Parathyroid adenoma (tissue), 2 donors: ENCODE data around the gene FANCE.
"Not testable (repeated sequence)": the region's sequence is repeated elsewhere in the genome, so short reads cannot be mapped to it uniquely, and the experiment has no call there.

Experiments
- H2AFZ ChIP-seq: fragments of 300-600 bp; sonication (generic); one replicate; pipeline ENCODE4 v1.7.0; 2017; ENCODE audit warnings: antibody characterized with exemption, mild to moderate bottlenecking
- H3K27ac ChIP-seq: fragments of 300-600 bp; sonication (generic); one replicate; pipeline ENCODE4 v1.7.0; 2017
- H3K27me3 ChIP-seq: fragments of 300-600 bp; sonication (generic); one replicate; pipeline ENCODE4 v1.7.0; 2017; ENCODE audit warnings: low read length; ENCODE audit not compliant: control insufficient read depth, insufficient read depth
- H3K36me3 ChIP-seq: fragments of 300-600 bp; sonication (generic); one replicate; pipeline ENCODE4 v1.7.0; 2017; ENCODE audit warnings: low read length; ENCODE audit not compliant: control insufficient read depth, insufficient read depth
- H3K4me1 ChIP-seq: fragments of 300-600 bp; sonication (generic); one replicate; pipeline ENCODE4 v1.7.0; 2017; ENCODE audit warnings: control low read depth
- H3K4me2 ChIP-seq: fragments of 300-600 bp; sonication (generic); one replicate; pipeline ENCODE4 v1.7.0; 2017; ENCODE audit warnings: low read length
- H3K4me3 ChIP-seq: fragments of 300-600 bp; sonication (generic); one replicate; pipeline ENCODE4 v1.7.0; 2017; ENCODE audit warnings: low read depth, low read length
- H3K79me2 ChIP-seq: fragments of 300-600 bp; sonication (generic); one replicate; pipeline ENCODE4 v1.7.0; 2017; ENCODE audit warnings: control low read depth
- H3K9ac ChIP-seq: fragments of 300-600 bp; sonication (generic); one replicate; pipeline ENCODE4 v1.7.0; 2017; ENCODE audit warnings: mild to moderate bottlenecking
- H3K9me3 ChIP-seq: fragments of 300-600 bp; sonication (generic); one replicate; pipeline ENCODE4 v1.7.0; 2017; ENCODE audit warnings: low read length; ENCODE audit not compliant: control insufficient read depth
- TF ChIP-seq, protein P1 (sequence below): fragments of 300-600 bp; sonication (generic); IDR thresholded peaks from one replicate; pipeline ENCODE4 v1.7.0; 2017; ENCODE audit warnings: antibody characterized with exemption, mild to moderate bottlenecking
- donor health status: primary hyperparathyroidism.

The FANCE gene

DNA sequence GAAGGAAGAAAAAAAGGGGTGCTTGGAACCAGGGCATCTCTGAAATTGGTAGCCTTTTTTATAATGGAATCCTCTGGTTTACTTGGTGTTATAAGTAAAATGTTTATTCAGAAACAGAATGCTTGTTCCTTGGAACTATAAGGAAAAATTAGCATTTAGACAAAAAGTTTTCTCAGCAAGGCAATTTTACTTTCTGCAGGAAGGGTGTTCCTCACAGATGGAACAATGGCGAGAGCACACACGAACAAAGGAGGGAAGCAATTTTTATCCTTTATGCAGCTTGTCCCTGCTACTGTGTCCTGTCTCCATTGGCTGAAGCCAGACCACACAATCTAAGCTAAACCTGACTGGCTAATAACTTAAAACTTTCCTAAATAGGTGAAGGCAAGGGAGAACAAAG lies 22.7 kb upstream of the FANCE start:
- Histone ChIP-seq H3K9ac (no peak overlapping the region), H3K4me3 (no peak overlapping the region)

DNA sequence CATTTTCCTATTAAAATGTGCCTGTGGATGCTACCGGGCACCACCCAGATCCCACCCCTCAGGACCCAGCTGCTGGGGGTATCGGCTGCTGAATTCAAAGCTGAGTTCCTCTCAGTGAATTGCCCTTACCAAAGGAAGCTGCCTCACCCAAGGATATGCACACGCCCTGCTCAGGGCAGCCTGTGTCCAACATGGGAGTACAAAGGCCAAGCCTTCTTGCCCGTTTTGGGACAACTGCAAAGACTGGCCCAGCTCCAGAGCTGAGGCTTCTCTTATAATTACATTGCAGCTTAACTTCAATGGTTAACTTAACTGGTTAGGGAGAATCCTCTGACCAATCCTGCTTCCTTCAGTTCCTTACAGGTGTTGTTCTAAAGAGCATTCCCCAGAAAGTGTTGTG lies 19.8 kb upstream of the FANCE start:
- H3K4me3 ChIP-seq: no peak overlapping the region
- no peaks in the 10 kb centered on the region for H3K79me2 ChIP-seq
- TF ChIP-seq, protein P1, sequence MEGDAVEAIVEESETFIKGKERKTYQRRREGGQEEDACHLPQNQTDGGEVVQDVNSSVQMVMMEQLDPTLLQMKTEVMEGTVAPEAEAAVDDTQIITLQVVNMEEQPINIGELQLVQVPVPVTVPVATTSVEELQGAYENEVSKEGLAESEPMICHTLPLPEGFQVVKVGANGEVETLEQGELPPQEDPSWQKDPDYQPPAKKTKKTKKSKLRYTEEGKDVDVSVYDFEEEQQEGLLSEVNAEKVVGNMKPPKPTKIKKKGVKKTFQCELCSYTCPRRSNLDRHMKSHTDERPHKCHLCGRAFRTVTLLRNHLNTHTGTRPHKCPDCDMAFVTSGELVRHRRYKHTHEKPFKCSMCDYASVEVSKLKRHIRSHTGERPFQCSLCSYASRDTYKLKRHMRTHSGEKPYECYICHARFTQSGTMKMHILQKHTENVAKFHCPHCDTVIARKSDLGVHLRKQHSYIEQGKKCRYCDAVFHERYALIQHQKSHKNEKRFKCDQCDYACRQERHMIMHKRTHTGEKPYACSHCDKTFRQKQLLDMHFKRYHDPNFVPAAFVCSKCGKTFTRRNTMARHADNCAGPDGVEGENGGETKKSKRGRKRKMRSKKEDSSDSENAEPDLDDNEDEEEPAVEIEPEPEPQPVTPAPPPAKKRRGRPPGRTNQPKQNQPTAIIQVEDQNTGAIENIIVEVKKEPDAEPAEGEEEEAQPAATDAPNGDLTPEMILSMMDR: no peak
- no peaks in the 10 kb centered on the region for H3K36me3 ChIP-seq
- no peaks in the 10 kb centered on the region for H3K27me3 ChIP-seq
- no peak overlapping the region for H2AFZ ChIP-seq
- no peak overlapping the region for H3K9ac ChIP-seq
- no peak overlapping the region for H3K4me2 ChIP-seq
- H3K9me3 ChIP-seq: no peaks in the 10 kb centered on the region
- H3K4me1 ChIP-seq: peaks cover 11% of the 10 kb centered on the region
- no peak overlapping the region for H3K27ac ChIP-seq

More for the DNA sequence above, 22.7 kb upstream of the FANCE start:
- Histone ChIP-seq H3K36me3 (no peaks in the 10 kb centered on the region), H3K4me1 (no peaks in the 10 kb centered on the region), H3K9me3 (no peaks in the 10 kb centered on the region), H3K27me3 (no peaks in the 10 kb centered on the region), H3K27ac (no peak overlapping the region), H3K79me2 (no peaks in the 10 kb centered on the region), H3K4me2 (no peak overlapping the region), H2AFZ (no peak overlapping the region)
- TF ChIP-seq, protein P1: no peak

DNA sequence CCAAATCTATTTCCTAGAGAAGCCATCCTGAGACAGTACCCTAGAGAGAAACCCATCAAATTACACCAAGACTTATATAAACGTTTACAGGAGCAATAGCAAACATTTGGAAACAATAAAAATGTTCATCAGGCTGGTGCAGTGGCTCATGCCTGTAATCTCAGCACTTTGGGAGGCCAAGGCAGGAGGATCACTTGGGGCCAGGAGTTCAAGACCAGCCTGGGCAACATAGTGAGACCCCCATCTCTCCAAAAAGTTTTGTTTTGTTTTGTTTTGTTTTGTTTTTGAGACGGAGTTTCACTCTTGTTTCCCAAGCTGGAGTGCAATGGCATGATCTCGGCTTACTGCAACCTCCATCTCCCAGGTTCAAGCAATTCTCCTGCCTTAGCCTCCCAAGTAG lies 19.4 kb upstream of the FANCE start:
- not testable (repeated sequence) for H3K9ac ChIP-seq, H3K9me3 ChIP-seq, H3K27ac ChIP-seq, H3K4me3 ChIP-seq, H3K79me2 ChIP-seq, H3K36me3 ChIP-seq, H3K27me3 ChIP-seq, H2AFZ ChIP-seq, H3K4me2 ChIP-seq
- H3K4me1 ChIP-seq: peaks cover 11% of the 10 kb centered on the region

DNA sequence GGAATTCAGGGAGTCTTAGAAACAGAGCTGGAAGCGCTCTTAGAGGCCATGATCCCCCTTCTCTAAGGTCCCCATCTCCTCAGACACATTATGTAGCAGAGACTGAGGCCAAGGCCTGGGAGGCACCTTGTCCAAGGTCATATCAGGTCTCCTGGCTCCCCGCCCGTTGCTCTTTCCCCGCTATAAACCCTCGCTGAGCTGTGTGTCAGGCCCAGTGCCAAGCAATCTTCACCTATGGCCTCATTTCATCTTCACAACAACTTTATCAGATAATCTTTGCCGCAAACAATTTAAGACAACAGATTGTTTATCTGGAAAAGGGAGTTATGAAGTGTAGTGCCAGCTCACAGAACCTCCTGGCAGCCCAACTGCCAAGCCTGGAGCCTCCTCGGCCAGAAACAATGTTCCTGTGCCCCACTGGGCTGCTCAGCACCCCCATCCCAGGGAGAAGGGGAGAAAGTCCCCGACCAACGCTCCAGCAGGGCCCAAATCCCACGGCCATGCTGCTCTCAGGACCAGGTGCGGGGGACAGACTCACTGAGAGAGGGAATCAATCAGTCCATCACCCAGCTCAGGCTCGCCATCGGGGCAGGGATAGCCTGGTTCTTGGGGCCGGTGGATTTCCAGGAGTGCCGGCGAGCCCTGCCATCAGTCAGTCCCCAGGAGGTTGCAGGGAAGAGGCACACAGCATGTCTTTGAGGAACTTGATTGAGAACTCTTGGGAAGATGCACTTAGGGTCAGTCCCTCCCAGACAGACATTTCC lies 16.9 kb upstream of the FANCE start:
- Histone ChIP-seq H3K27me3 (no peaks in the 10 kb centered on the region), H3K4me2 (no peak overlapping the region), H3K27ac (peak overlapping the region; percentile 63), H3K79me2 (no peaks in the 10 kb centered on the region), H3K4me3 (no peak overlapping the region), H3K4me1 (peaks cover 11% of the 10 kb centered on the region), H3K9me3 (no peaks in the 10 kb centered on the region), H3K9ac (no peak overlapping the region), H2AFZ (peak overlapping the region; percentile 78), H3K36me3 (no peaks in the 10 kb centered on the region)
- TF ChIP-seq, protein P1: no peak

DNA sequence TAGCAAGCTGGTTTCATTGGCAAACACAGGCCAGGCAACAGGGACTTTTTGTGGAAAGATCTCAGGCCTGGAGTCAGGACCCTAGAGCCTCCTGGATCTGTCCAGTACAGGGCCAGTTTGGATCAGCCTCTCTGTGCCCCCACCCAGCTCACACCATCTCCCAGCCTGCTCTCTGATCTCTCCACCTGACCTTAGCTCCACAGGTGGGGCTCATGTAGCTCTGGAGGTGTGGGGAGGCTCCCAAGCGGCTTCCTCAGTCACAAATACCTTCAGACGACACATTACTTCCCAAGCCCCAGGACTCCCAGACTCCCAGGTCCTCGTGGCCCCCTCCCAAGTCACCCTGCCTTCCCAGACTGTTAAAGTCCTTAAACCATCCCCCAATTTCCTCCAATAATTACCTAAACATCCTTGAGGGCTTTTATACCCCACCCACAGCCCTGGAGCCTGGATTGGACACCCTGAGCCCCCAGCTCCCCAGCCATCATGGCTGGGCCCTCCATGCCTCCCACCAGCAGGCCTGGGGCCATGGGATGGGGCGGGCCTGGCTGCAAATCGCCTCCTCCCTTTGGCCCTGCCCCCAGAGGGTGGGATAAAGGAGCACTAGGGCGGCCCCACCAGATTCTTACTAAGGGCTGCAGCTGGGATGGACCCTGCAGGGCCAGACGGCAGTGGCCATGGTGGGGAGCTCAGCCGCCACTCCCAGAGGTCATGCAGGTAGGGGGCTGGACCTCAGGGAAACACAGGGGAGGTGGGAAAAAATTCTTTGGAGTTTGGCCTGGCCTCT lies 15.9 kb upstream of the FANCE start:
- Histone ChIP-seq H3K4me3 (no peak overlapping the region), H3K27me3 (no peaks in the 10 kb centered on the region), H3K9ac (no peak overlapping the region), H3K27ac (no peak overlapping the region), H3K36me3 (no peaks in the 10 kb centered on the region), H3K9me3 (no peaks in the 10 kb centered on the region), H3K4me1 (peaks cover 11% of the 10 kb centered on the region), H2AFZ (peak overlapping the region; percentile 78), H3K4me2 (no peak overlapping the region), H3K79me2 (no peaks in the 10 kb centered on the region)
- TF ChIP-seq, protein P1: no peak

DNA sequence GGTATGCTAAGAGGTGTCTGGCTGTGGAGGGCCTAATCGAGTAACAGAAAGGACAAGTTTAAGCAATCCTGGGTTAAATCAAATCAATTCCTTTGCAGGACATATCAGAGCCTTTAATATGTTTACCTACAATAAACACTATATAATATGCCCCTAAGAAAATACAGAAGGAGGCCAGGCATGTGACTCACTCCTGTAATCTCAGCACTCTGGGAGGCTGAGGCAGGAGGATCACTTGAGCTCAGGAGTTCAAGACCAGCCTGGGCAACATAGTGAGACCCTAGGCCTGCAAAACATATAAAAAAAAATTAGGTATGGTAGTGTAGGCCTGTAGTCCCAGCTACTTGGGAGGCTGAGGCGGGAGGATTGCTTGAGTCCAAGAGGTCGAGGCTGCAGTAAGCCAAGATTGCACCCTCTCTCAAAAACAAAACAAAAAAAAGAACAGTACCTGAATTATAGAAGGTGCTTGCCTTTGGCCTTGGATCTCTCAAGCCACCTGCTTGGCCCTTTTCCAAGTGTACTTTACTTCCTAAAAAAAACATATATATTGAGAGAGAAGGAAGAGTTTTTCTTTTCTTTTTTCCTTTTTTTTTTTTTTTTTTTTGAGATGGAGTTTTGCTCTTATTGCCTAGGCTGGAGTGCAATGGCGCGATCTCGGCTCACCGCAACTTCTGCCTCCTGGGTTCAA lies 13.6 kb upstream of the FANCE start:
- not testable (repeated sequence) for H3K4me2 ChIP-seq, H3K9ac ChIP-seq, H2AFZ ChIP-seq, H3K79me2 ChIP-seq, H3K27ac ChIP-seq, H3K36me3 ChIP-seq, H3K9me3 ChIP-seq, H3K27me3 ChIP-seq, H3K4me3 ChIP-seq
- H3K4me1 ChIP-seq: peaks cover 11% of the 10 kb centered on the region
